Measurements from ENCODE around the gene MAST4. TPM values are rescaled to one million over a fixed set of nuclear protein-coding genes. Genes with fewer than 3 reads are reported as not detected.

MAST4 gene
- total RNA-seq, 2 experiments from 2014 or later = 1.3 to 21.9 TPM

DNA sequence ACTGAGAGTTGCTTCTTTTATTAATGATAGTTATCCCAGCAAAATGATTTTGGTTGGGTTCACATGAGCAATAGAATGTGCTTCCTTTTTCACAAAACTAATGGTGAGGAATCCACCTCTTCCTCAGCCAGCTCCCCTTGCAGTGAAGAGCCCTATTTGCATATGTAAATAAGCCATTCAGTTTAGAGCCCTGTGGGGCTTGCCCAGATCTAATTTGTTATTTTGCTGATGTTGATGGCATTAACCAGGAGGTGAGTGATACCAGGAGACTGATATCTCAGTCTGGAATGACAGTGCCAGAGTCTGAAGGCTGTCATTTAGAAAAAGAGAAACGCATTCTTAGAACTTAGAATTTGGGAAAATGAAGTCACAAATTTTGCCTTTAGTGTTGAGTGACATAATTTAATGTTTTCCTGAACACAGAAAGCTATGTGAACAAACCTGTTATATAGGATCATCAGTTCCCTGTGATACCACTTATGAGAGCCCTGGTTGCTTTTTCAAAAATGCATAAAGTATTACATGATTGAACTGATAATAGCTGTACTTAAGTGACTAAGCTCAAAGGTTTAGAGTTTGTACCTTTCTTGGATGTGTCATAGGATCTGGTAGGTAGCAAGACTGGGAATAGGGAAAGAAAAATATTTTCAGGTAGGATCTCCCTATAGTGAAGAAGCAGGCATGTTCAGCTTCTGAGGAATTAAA, 271.6 kb downstream of the MAST4 start:
- no peaks in the 10 kb centered on the region for H4K20me1 ChIP-seq (ENCODE audit: insufficient read depth, low read length)
- ChIA-PET CTCF (ENCODE audit: unreplicated experiment) (no interaction called here), POLR2A (interaction anchor here (1.3 kb wide), 1 partner anchor 12 kb away, joined by 3 read pairs; no protein-coding TSS in a partner anchor)
- TF ChIP-seq EZH2phosphoT487 (IDR thresholded peaks at IDR 0.05; ENCODE audit: borderline replicate concordance, low read depth, low read length) (no peak), CTCF (conservative IDR thresholded peaks at IDR 0.05; ENCODE audit: low read length) (no peak)
- no peaks in the 10 kb centered on the region for H3K9me2 ChIP-seq (ENCODE audit: insufficient read depth, low read length)
- BruUV-seq (replicated peaks) = no TSS peak
- H2AFZ ChIP-seq (ENCODE audit: low read length) = no peak overlapping the region
- no peaks in the 10 kb centered on the region for H3K79me2 ChIP-seq (ENCODE audit: insufficient read depth, low read depth, low read length)
- no peaks in the 10 kb centered on the region for H3K9me3 ChIP-seq (ENCODE audit: low read length)
- no peaks in the 10 kb centered on the region for H3K4me1 ChIP-seq (ENCODE audit: insufficient read depth, low read length, poor library complexity, severe bottlenecking)
- H3K27ac ChIP-seq (ENCODE audit: low read depth, low read length, poor library complexity, severe bottlenecking) = no peak overlapping the region
- no peaks in the 10 kb centered on the region for H3K36me3 ChIP-seq (ENCODE audit: insufficient read depth, low read length)
- no peak overlapping the region for H3K4me2 ChIP-seq (ENCODE audit: low read length)
- H3K4me3 ChIP-seq (ENCODE audit: low read depth, low read length, poor library complexity, severe bottlenecking) = no peak overlapping the region
- no peak for DNase-seq (ENCODE audit: low spot score)
- intact Hi-C loops (cut with micrococcal nuclease; ENCODE audit: unreplicated experiment) = no loop called here

DNA sequence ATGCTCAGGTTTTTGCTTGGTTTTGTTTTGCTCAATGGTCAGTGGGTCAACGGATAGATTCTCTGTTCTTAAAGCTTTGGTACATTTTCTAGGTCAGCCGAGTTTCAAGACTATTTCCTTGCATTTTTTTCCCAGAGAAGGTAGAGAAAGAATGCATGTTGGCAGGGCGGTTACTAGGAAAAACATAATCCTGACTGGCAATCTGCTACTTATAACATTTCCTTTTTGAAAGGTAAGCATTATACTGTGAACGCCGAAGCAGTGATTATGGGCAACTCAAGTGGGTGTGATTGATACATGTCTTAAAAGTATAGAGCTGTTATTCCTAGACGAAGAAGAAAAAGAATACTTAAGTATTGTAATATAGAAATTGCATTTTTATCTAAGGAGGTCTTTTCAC, 273.2 kb downstream of the MAST4 start:
- H3K27ac ChIP-seq (ENCODE audit: low read depth, low read length, poor library complexity, severe bottlenecking) = no peak overlapping the region
- DNase-seq (ENCODE audit: low spot score) = no peak
- no peaks in the 10 kb centered on the region for H3K36me3 ChIP-seq (ENCODE audit: insufficient read depth, low read length)
- H3K79me2 ChIP-seq (ENCODE audit: insufficient read depth, low read depth, low read length) = no peaks in the 10 kb centered on the region
- no peaks in the 10 kb centered on the region for H3K4me1 ChIP-seq (ENCODE audit: insufficient read depth, low read length, poor library complexity, severe bottlenecking)
- ChIA-PET POLR2A (interaction anchor here (1.3 kb wide), 1 partner anchor 14 kb away, joined by 3 read pairs; no protein-coding TSS in a partner anchor), CTCF (ENCODE audit: unreplicated experiment) (no interaction called here)
- H2AFZ ChIP-seq (ENCODE audit: low read length) = no peak overlapping the region
- H3K9me2 ChIP-seq (ENCODE audit: insufficient read depth, low read length) = no peaks in the 10 kb centered on the region
- H3K4me2 ChIP-seq (ENCODE audit: low read length) = no peak overlapping the region
- H3K9me3 ChIP-seq (ENCODE audit: low read length) = no peaks in the 10 kb centered on the region
- no peak overlapping the region for H3K4me3 ChIP-seq (ENCODE audit: low read depth, low read length, poor library complexity, severe bottlenecking)
- BruUV-seq (replicated peaks) = no TSS peak
- intact Hi-C loops (cut with micrococcal nuclease; ENCODE audit: unreplicated experiment) = no loop called here
- TF ChIP-seq CTCF (conservative IDR thresholded peaks at IDR 0.05; ENCODE audit: low read length) (no peak), EZH2phosphoT487 (IDR thresholded peaks at IDR 0.05; ENCODE audit: borderline replicate concordance, low read depth, low read length) (no peak)
- H4K20me1 ChIP-seq (ENCODE audit: insufficient read depth, low read length) = no peaks in the 10 kb centered on the region

GRCh38 chr5:66870708-66871107, 274.5 kb downstream of the MAST4 start:
- no peak overlapping the region for H3K4me3 ChIP-seq (ENCODE audit: low read depth, low read length, poor library complexity, severe bottlenecking)
- no peaks in the 10 kb centered on the region for H3K36me3 ChIP-seq (ENCODE audit: insufficient read depth, low read length)
- no peaks in the 10 kb centered on the region for H3K9me2 ChIP-seq (ENCODE audit: insufficient read depth, low read length)
- H2AFZ ChIP-seq (ENCODE audit: low read length) = no peak overlapping the region
- no peaks in the 10 kb centered on the region for H3K79me2 ChIP-seq (ENCODE audit: insufficient read depth, low read depth, low read length)
- POLR2A ChIA-PET = no interaction called here
- no peaks in the 10 kb centered on the region for H4K20me1 ChIP-seq (ENCODE audit: insufficient read depth, low read length)
- no peak for DNase-seq (ENCODE audit: low spot score)
- no peak overlapping the region for H3K27ac ChIP-seq (ENCODE audit: low read depth, low read length, poor library complexity, severe bottlenecking)
- no peaks in the 10 kb centered on the region for H3K4me1 ChIP-seq (ENCODE audit: insufficient read depth, low read length, poor library complexity, severe bottlenecking)
- BruUV-seq (replicated peaks) = no TSS peak
- H3K4me2 ChIP-seq (ENCODE audit: low read length) = no peak overlapping the region
- TF ChIP-seq CTCF (conservative IDR thresholded peaks at IDR 0.05; ENCODE audit: low read length) = no peak
- no peak for TF ChIP-seq EZH2phosphoT487 (IDR thresholded peaks at IDR 0.05; ENCODE audit: borderline replicate concordance, low read depth, low read length)
- no peaks in the 10 kb centered on the region for H3K9me3 ChIP-seq (ENCODE audit: low read length)
- intact Hi-C loops (cut with micrococcal nuclease; ENCODE audit: unreplicated experiment) = no loop called here
- CTCF ChIA-PET (ENCODE audit: unreplicated experiment) = interaction anchor here (0.5 kb wide), 1 partner anchor 56 kb away, joined by 3 read pairs; no protein-coding TSS in a partner anchor
